H1 (cell line): ENCODE measurements around the gene SLC27A2. TPM values are rescaled to one million over a fixed set of nuclear protein-coding genes. Genes with fewer than 3 reads are reported as not detected.
A peak's percentile ranks its signal among the peaks of the same experiment; 100 is the strongest.

ENCODE experiments used
- CTCF ChIA-PET: fragments of 300-600 bp; sonication (Branson Sonifier 250); formaldehyde crosslinking; loops from one replicate; lab custom pipeline; 2021; ENCODE audit not compliant: partially characterized antibody; lab: Charles Lee
- POLR2A ChIA-PET: fragments of 300-600 bp; sonication (Branson Sonifier 250); formaldehyde crosslinking; loops from one replicate; lab custom pipeline; 2021; ENCODE audit warnings: inconsistent platforms; ENCODE audit not compliant: partially characterized antibody; lab: Charles Lee
- DNase-seq, 2 experiments: peaks; one replicate each; pipeline versions ENCODE4 v3.0.0 to v3.0.0-alpha.2; 2010 to 2022; ENCODE audit warnings: low spot score in 2 of 2, low read depth in 1 of 2, mixed read lengths in 1 of 2
- FAIRE-seq: peaks from 2 replicates; lab custom pipeline; 2011; peaks lifted over from hg19 to GRCh38; lab: Jason Lieb, UNC
- H2AFZ ChIP-seq: 2 replicates; pipeline ENCODE4 v1.8.1; 2012; ENCODE audit warnings: low read length, inconsistent platforms
- H2AK5ac ChIP-seq: 2 replicates; pipeline ENCODE4 v1.6.1; 2013; ENCODE audit warnings: low read depth, low read length
- H2BK120ac ChIP-seq: replicated peaks from 2 replicates; pipeline ENCODE3; 2013; ENCODE audit warnings: low read depth, low read length, inconsistent platforms
- H2BK12ac ChIP-seq: 2 replicates; pipeline ENCODE4 v1.6.1; 2013; ENCODE audit warnings: low read depth, low read length
- H2BK15ac ChIP-seq: 2 replicates; pipeline ENCODE4 v1.6.1; 2013; ENCODE audit warnings: low read length
- H2BK20ac ChIP-seq: 2 replicates; pipeline ENCODE4 v1.6.1; 2013; ENCODE audit warnings: low read length
- H2BK5ac ChIP-seq: 2 replicates; pipeline ENCODE4 v1.6.1; 2013; ENCODE audit warnings: low read depth, low read length
- H3K14ac ChIP-seq: 2 replicates; pipeline ENCODE4 v1.6.1; 2013; ENCODE audit warnings: inconsistent platforms; ENCODE audit not compliant: insufficient read length
- H3K18ac ChIP-seq: 2 replicates; pipeline ENCODE4 v1.6.1; 2013; ENCODE audit warnings: low read length; ENCODE audit errors: extremely low read depth
- H3K23ac ChIP-seq: 2 replicates; pipeline ENCODE4 v1.6.1; 2013; ENCODE audit warnings: inconsistent platforms; ENCODE audit not compliant: insufficient read length
- H3K23me2 ChIP-seq: 2 replicates; pipeline ENCODE4 v1.6.1; 2013; ENCODE audit warnings: low read depth, low read length
- H3K27ac ChIP-seq: 2 replicates; pipeline ENCODE4 v1.6.1; 2011; ENCODE audit warnings: low read depth, low read length, inconsistent platforms
- H3K27me3 ChIP-seq, 4 experiments: replicated peaks in 1 of 4; 1 replicate in 1 of 4; 2 replicates in 3 of 4; pipeline versions ENCODE4 v1.6.1 to v1.8.1; 2011 to 2013; ENCODE audit warnings: low read length in 3 of 4, mild to moderate bottlenecking in 3 of 4, inconsistent platforms in 2 of 4, mixed read lengths in 2 of 4, moderate library complexity in 1 of 4; ENCODE audit not compliant: control insufficient read depth in 3 of 4, insufficient read depth in 3 of 4; ENCODE audit errors: extremely low read depth in 1 of 4
- H3K36me3 ChIP-seq, 4 experiments: 2 replicates each; pipeline versions ENCODE4 v1.6.1 to v1.8.1; 2011 to 2013; ENCODE audit warnings: mild to moderate bottlenecking in 4 of 4, low read length in 3 of 4, moderate library complexity in 2 of 4, control low read depth in 1 of 4, inconsistent platforms in 1 of 4; ENCODE audit not compliant: insufficient read depth in 4 of 4, control insufficient read depth in 2 of 4
- H3K4ac ChIP-seq: replicated peaks from 2 replicates; pipeline ENCODE3; 2013; ENCODE audit warnings: low read length, low read depth, mixed read lengths, inconsistent platforms; ENCODE audit not compliant: insufficient read length
- H3K4me1 ChIP-seq, 4 experiments: replicated peaks in 1 of 4; 1 replicate in 1 of 4; 2 replicates in 3 of 4; pipeline versions ENCODE4 v1.6.1 to v1.8.1; 2011 to 2013; ENCODE audit warnings: low read length in 3 of 4, inconsistent platforms in 2 of 4, mixed read lengths in 1 of 4; ENCODE audit not compliant: insufficient read depth in 4 of 4, control insufficient read depth in 3 of 4
- H3K4me2 ChIP-seq, 2 experiments: 2 replicates each; pipeline versions ENCODE4 v1.6.1 to v1.8.1; 2011 to 2013; ENCODE audit warnings: low read depth in 2 of 2, low read length in 2 of 2, control low read depth in 1 of 2, inconsistent platforms in 1 of 2, mild to moderate bottlenecking in 1 of 2; ENCODE audit not compliant: insufficient read depth in 1 of 2
- H3K4me3 ChIP-seq, 4 experiments: fragments of 200-600, 300-600 bp in 1 of 4; sonication (generic), shearing (Covaris generic), sonication (Bioruptor Twin) in 1 of 4; 2 replicates each; pipeline versions ENCODE4 v1.5.1 to v1.8.1; 2011 to 2016; ENCODE audit warnings: low read length in 4 of 4, low read depth in 3 of 4, control low read depth in 2 of 4, inconsistent platforms in 2 of 4, mild to moderate bottlenecking in 2 of 4, mixed read lengths in 1 of 4, moderate library complexity in 1 of 4; ENCODE audit not compliant: insufficient read depth in 2 of 4; ENCODE audit errors: extremely low read depth in 1 of 4
- H3K56ac ChIP-seq: replicated peaks from 2 replicates; pipeline ENCODE3; 2013; ENCODE audit warnings: low read depth, mild to moderate bottlenecking, mixed read lengths, low read length, inconsistent platforms; ENCODE audit not compliant: insufficient read length
- H3K79me1 ChIP-seq: 2 replicates; pipeline ENCODE4 v1.6.1; 2013; ENCODE audit warnings: low read depth, low read length, control low read depth
- H3K79me2 ChIP-seq, 2 experiments: 2 replicates each; pipeline versions ENCODE4 v1.6.1 to v1.8.1; 2012 to 2013; ENCODE audit warnings: low read length in 2 of 2, mild to moderate bottlenecking in 2 of 2, inconsistent platforms in 1 of 2; ENCODE audit not compliant: insufficient read depth in 2 of 2, control insufficient read depth in 1 of 2
- H3K9ac ChIP-seq, 4 experiments: replicated peaks in 1 of 4; 1 replicate in 1 of 4; 2 replicates in 3 of 4; pipeline versions ENCODE4 v1.6.1 to v1.8.1; 2011 to 2013; ENCODE audit warnings: low read depth in 3 of 4, low read length in 3 of 4, control low read depth in 2 of 4, mild to moderate bottlenecking in 2 of 4, moderate library complexity in 2 of 4, inconsistent platforms in 1 of 4; ENCODE audit errors: extremely low read depth in 1 of 4
- H3K9me3 ChIP-seq, 2 experiments: 2 replicates each; pipeline versions ENCODE4 v1.6.1 to v1.8.1; 2012 to 2013; ENCODE audit warnings: mild to moderate bottlenecking in 2 of 2, moderate library complexity in 2 of 2, control low read depth in 1 of 2, inconsistent platforms in 1 of 2, low read depth in 1 of 2, low read length in 1 of 2, mixed read lengths in 1 of 2; ENCODE audit not compliant: insufficient read depth in 2 of 2
- H4K20me1 ChIP-seq, 2 experiments: replicated peaks in 1 of 2; 2 replicates each; pipeline versions ENCODE3 to v1.8.1; 2011 to 2013; ENCODE audit warnings: inconsistent platforms in 2 of 2, low read length in 2 of 2, mild to moderate bottlenecking in 1 of 2; ENCODE audit not compliant: insufficient read depth in 2 of 2, control insufficient read depth in 1 of 2
- H4K5ac ChIP-seq: 2 replicates; pipeline ENCODE4 v1.6.1; 2013; ENCODE audit warnings: low read length, low read depth, mixed read lengths, inconsistent platforms; ENCODE audit not compliant: insufficient read length
- H4K8ac ChIP-seq: 2 replicates; pipeline ENCODE4 v1.8.0; 2013; ENCODE audit warnings: mild to moderate bottlenecking, moderate library complexity, low read length, inconsistent platforms; ENCODE audit not compliant: insufficient read depth; ENCODE audit errors: extremely low read depth
- H4K91ac ChIP-seq: replicated peaks from 2 replicates; pipeline ENCODE3; 2013; ENCODE audit warnings: low read length, mixed read lengths, inconsistent platforms; ENCODE audit not compliant: insufficient read length
- CEBPB ChIP-seq: IDR thresholded peaks from 2 replicates; pipeline ENCODE4 v1.6.1; 2012; ENCODE audit warnings: low read depth, low read length
- POU5F1 ChIP-seq: IDR thresholded peaks from 2 replicates; pipeline ENCODE4 v1.6.1; 2011; ENCODE audit warnings: low read depth, mild to moderate bottlenecking, low read length, moderate library complexity
- TBP ChIP-seq: IDR thresholded peaks from 2 replicates; pipeline ENCODE4 v1.6.1; 2011; ENCODE audit warnings: low read depth, low read length, improper control_type of control experiment
- USF2 ChIP-seq: IDR thresholded peaks from 2 replicates; pipeline ENCODE4 v1.6.1; 2011; ENCODE audit warnings: low read length, improper control_type of control experiment
- WGBS, 2 experiments: shearing (Covaris generic) in 1 of 2; methylation state at CpG; one replicate each; pipeline versions ENCODE4 v1.1.6 to v1.1.7; 2013 to 2015; ENCODE audit warnings: low lambda C conversion rate in 2 of 2, mixed read lengths in 2 of 2, inconsistent platforms in 1 of 2, low coverage in 1 of 2, missing lambda C conversion rate in 1 of 2; ENCODE audit not compliant: insufficient replicate concordance in 2 of 2, insufficient coverage in 1 of 2, insufficient read length in 1 of 2; ENCODE audit errors: extremely low coverage in 1 of 2, missing lambda C conversion rate in 1 of 2; 5-methylcytosine and 5-hydroxymethylcytosine counted together
- polyA plus RNA-seq, 7 experiments: library from polyadenylated mRNA; depleted of rRNA in 3 of 7; stranded (reverse) in 5 of 7; unstranded in 2 of 7; fragments of >200 nt in 5 of 7; fragments of 200-250 nt in 2 of 7; gene quantifications; 1 replicate in 5 of 7; 2 replicates in 1 of 7; 4 replicates in 1 of 7; pipeline versions ENCODE4 v1.2.1 to v1.2.3, GENCODE V29; 2011 to 2013; ENCODE audit warnings: missing spikeins in 2 of 7, mixed read lengths in 2 of 7
- total RNA-seq: library from RNA; stranded (reverse); fragmentation: NEBNext Ultra II Directional; extraction: Animal tissue kit (Norgen Biotek cat#: 25700); gene quantifications from 2 replicates; pipeline ENCODE4 v1.2.1, GENCODE V29; 2021

SLC27A2 gene
- total and polyA plus RNA-seq, 2 of the 8 experiments (the other 6 are each of a cell fraction or from before 2014, with no cell fraction given), result 5.6 to 5.8 TPM

- no peak overlapping the region for H4K91ac ChIP-seq
- no peak overlapping the region for H4K5ac ChIP-seq
- H3K4ac ChIP-seq, result no peak overlapping the region
- no peak overlapping the region for H2BK15ac ChIP-seq
- H4K8ac ChIP-seq, result no peak overlapping the region
- H3K9me3 ChIP-seq, result no peaks in the 10 kb centered on the region
- DNase-seq, result no peak
- H2BK20ac ChIP-seq, result no peak overlapping the region
- no peak overlapping the region for H3K14ac ChIP-seq
- 92% methylated on average over 2 of the region's 2 CpGs; no CpG with 5 or more reads in 1 of the 2 experiments for WGBS, 2 experiments
- H3K79me2 ChIP-seq, result no peaks in the 10 kb centered on the region
- H2AFZ ChIP-seq, result peak overlapping the region; percentile 7; the same call in 1 of the 2 replicates
- H3K27ac ChIP-seq, result no peak overlapping the region
- H2BK120ac ChIP-seq, result no peak overlapping the region
- no peaks in the 10 kb centered on the region for H3K36me3 ChIP-seq
- no peak overlapping the region for H2BK12ac ChIP-seq
- no peak overlapping the region for H3K23ac ChIP-seq
- H3K4me2 ChIP-seq, result no peak overlapping the region
- H3K23me2 ChIP-seq, result no peaks in the 10 kb centered on the region
- no peak overlapping the region for H3K18ac ChIP-seq
- H3K79me1 ChIP-seq, result no peaks in the 10 kb centered on the region
- H2BK5ac ChIP-seq, result no peak overlapping the region
- FAIRE-seq, result no peak
- no peak overlapping the region for H2AK5ac ChIP-seq
- POLR2A ChIA-PET, result interaction anchor here (1.1 to 1.2 kb wide), 2 partner anchors 63 to 109 kb away, joined by 3 read pairs; partner anchors contain the start of gene SLC27A2
- no peak overlapping the region for H3K4me3 ChIP-seq
- H4K20me1 ChIP-seq, result no peaks in the 10 kb centered on the region
- no peaks in the 10 kb centered on the region for H3K27me3 ChIP-seq
- TF ChIP-seq USF2 (no peak), CEBPB (no peak), POU5F1 (no peak), TBP (no peak)
- CTCF ChIA-PET, result interaction anchor here (0.5 to 1.0 kb wide), 4 partner anchors 16 to 1526 kb away, joined by 3 to 4 read pairs (median 4); no protein-coding TSS in a partner anchor
- H3K4me1 ChIP-seq, result no peaks in the 10 kb centered on the region
- no peak overlapping the region for H3K56ac ChIP-seq
- H3K9ac ChIP-seq, result no peak overlapping the region
Measured at GRCh38 chr15:50244959-50245624, 63.1 kb downstream of the SLC27A2 start.
